Common myeloid progenitor, CD34-positive (primary cell): Measurements from ENCODE around the gene RAPGEF2.

Source experiments
- CTCF ChIA-PET: fragments of 350-600 bp; sonication (Branson Sonifier 250); formaldehyde crosslinking; loops from one replicate; lab custom pipeline; 2021; ENCODE audit warnings: antibody characterized with exemption; lab: Charles Lee
- POLR2A ChIA-PET: fragments of 350-600 bp; sonication (Branson Sonifier 250); formaldehyde crosslinking; loops from one replicate; lab custom pipeline; 2021; ENCODE audit warnings: antibody characterized with exemption; lab: Charles Lee
- DNase-seq, 3 donors: peaks; one replicate each; pipeline versions ENCODE4 v3.0.0 to v3.0.0-alpha.2; 2013
- H3K27ac ChIP-seq, 2 experiments: 1 replicate in 1 of 2; 2 replicates in 1 of 2; pipeline ENCODE4 v1.7.0; 2013; ENCODE audit warnings: inconsistent platforms in 2 of 2, low read length in 2 of 2, mild to moderate bottlenecking in 2 of 2, low read depth in 1 of 2, moderate library complexity in 1 of 2; ENCODE audit not compliant: severe bottlenecking in 2 of 2, insufficient read depth in 1 of 2, poor library complexity in 1 of 2
- H3K27me3 ChIP-seq, 5 experiments: replicated peaks in 2 of 5; 1 replicate in 3 of 5; 2 replicates in 2 of 5; pipeline versions ENCODE4 v1.6.1 to v1.7.0; 2013; ENCODE audit warnings: low read length in 4 of 5, mild to moderate bottlenecking in 2 of 5, moderate library complexity in 2 of 5, inconsistent platforms in 1 of 5; ENCODE audit not compliant: insufficient read depth in 5 of 5, control insufficient read depth in 4 of 5
- H3K36me3 ChIP-seq, 4 experiments: 1 replicate in 2 of 4; 2 replicates in 2 of 4; pipeline versions ENCODE4 v1.6.1 to v1.7.0; 2013; ENCODE audit warnings: low read length in 3 of 4, control low read depth in 1 of 4, mild to moderate bottlenecking in 1 of 4; ENCODE audit not compliant: control insufficient read depth in 4 of 4, insufficient read depth in 4 of 4
- H3K4me1 ChIP-seq, 4 experiments: 1 replicate in 3 of 4; 2 replicates in 1 of 4; pipeline versions ENCODE4 v1.6.1 to v1.7.1; 2013; ENCODE audit warnings: low read length in 3 of 4, mild to moderate bottlenecking in 3 of 4, control low read depth in 1 of 4, inconsistent platforms in 1 of 4, moderate library complexity in 1 of 4; ENCODE audit not compliant: control insufficient read depth in 4 of 4, insufficient read depth in 4 of 4; ENCODE audit errors: control extremely low read depth in 1 of 4
- H3K4me3 ChIP-seq, 7 experiments: 1 replicate in 4 of 7; 2 replicates in 3 of 7; pipeline versions ENCODE4 v1.5.1 to v1.7.0; 2013; ENCODE audit warnings: mild to moderate bottlenecking in 7 of 7, low read length in 6 of 7, moderate library complexity in 6 of 7, inconsistent platforms in 2 of 7, low read depth in 2 of 7, control low read depth in 1 of 7; ENCODE audit not compliant: insufficient read depth in 4 of 7, control insufficient read depth in 1 of 7; ENCODE audit errors: extremely low read depth in 1 of 7
- H3K9me3 ChIP-seq, 5 experiments: 1 replicate in 4 of 5; 2 replicates in 1 of 5; pipeline versions ENCODE4 v1.6.1 to v1.7.1; 2013; ENCODE audit warnings: low read length in 4 of 5, mild to moderate bottlenecking in 2 of 5, inconsistent platforms in 1 of 5, low read depth in 1 of 5, moderate library complexity in 1 of 5; ENCODE audit not compliant: control insufficient read depth in 4 of 5, insufficient read depth in 2 of 5; ENCODE audit errors: control extremely low read depth in 1 of 5
- WGBS: methylation state at CpG from one replicate; pipeline ENCODE4 v1.1.5; 2013; ENCODE audit not compliant: insufficient coverage; 5-methylcytosine and 5-hydroxymethylcytosine counted together

RAPGEF2 gene

DNA sequence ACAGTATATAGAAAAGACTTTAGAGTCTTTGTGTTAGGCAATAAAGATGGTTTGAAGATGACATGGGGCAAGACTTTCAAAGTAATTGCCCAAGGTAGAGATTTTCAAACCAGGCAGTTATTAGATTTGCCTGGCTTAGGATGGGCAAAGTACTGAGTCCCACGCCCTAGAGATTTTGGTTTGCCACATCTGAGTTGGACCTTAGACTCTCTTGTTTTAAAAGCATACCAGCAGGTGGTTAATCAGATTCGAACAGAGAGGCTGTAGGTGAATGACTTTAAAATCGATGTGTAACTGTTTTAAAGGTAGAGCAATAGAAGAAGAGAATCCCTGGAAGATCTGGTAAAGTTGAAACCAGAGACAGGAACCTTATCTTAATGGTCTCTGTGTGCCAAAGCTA lies 121.5 kb downstream of the RAPGEF2 start:
- Histone ChIP-seq H3K27me3 (no peaks in the 10 kb centered on the region), H3K4me3 (no peak overlapping the region), H3K36me3 (peaks cover 0 to 2% (median under 1%) of the 10 kb centered on the region in 4 experiments), H3K27ac (no peak overlapping the region), H3K4me1 (no peaks in the 10 kb centered on the region), H3K9me3 (no peaks in the 10 kb centered on the region)
- POLR2A ChIA-PET = no interaction called here
- CTCF ChIA-PET = interaction anchor here (0.7 kb wide), 1 partner anchor 362 kb away, joined by 3 read pairs; no protein-coding TSS in a partner anchor
- DNase-seq = no peak
- WGBS = 95% methylated on average over 3 of the region's 3 CpGs

- Histone ChIP-seq H3K9me3 (peaks cover 0 to 3% (median 0%) of the 10 kb centered on the region in 5 experiments), H3K36me3 (peaks cover 0 to 3% (median 1%) of the 10 kb centered on the region in 4 experiments), H3K27ac (no peak overlapping the region), H3K4me3 (no peak overlapping the region), H3K4me1 (no peaks in the 10 kb centered on the region), H3K27me3 (no peaks in the 10 kb centered on the region)
- POLR2A ChIA-PET = interaction anchor here (0.6 kb wide), 1 partner anchor 71 kb away, joined by 3 read pairs; no protein-coding TSS in a partner anchor
- CTCF ChIA-PET = interaction anchor here (0.5 to 1.1 kb wide), 5 partner anchors 9 to 71 kb away, joined by 3 to 4 read pairs (median 3); no protein-coding TSS in a partner anchor
- no peak for DNase-seq
- 80% methylated on average over 1 of the region's 3 CpGs for WGBS
Observed at GRCh38 chr4:159227378-159227777, 124.5 kb downstream of the RAPGEF2 start.

DNA sequence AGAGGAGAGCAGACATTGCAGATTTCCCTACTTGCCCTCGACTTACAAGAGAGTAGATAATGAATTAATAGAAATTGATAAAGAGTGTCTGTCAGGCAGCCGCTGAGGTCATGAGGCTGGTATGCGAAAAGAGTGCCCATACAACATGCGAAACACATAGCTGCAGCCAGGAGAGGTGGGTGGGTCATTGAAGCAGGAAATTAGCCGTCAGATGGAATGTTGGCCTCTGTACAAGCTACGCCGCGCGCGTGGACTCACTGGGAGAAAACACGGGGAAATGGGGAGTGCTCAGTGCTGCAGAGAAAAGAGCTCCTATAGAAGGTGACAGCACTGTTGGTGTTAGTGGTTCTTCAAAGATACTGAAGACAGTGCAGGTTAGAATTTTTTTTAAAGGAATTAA lies 125.1 kb downstream of the RAPGEF2 start:
- no peak overlapping the region for H3K27ac ChIP-seq
- ChIA-PET CTCF (interaction anchor here (0.5 to 1.1 kb wide), 6 partner anchors 10 to 388 kb away, joined by 3 to 4 read pairs (median 3); no protein-coding TSS in a partner anchor), POLR2A (no interaction called here)
- no peak for DNase-seq
- no peaks in the 10 kb centered on the region for H3K4me1 ChIP-seq
- no peak overlapping the region for H3K4me3 ChIP-seq
- H3K27me3 ChIP-seq = no peaks in the 10 kb centered on the region
- peaks cover 0 to 3% (median 0%) of the 10 kb centered on the region in 5 experiments for H3K9me3 ChIP-seq
- 91% methylated on average over 11 of the region's 11 CpGs for WGBS
- peaks cover 0 to 3% (median 2%) of the 10 kb centered on the region in 4 experiments for H3K36me3 ChIP-seq

DNA sequence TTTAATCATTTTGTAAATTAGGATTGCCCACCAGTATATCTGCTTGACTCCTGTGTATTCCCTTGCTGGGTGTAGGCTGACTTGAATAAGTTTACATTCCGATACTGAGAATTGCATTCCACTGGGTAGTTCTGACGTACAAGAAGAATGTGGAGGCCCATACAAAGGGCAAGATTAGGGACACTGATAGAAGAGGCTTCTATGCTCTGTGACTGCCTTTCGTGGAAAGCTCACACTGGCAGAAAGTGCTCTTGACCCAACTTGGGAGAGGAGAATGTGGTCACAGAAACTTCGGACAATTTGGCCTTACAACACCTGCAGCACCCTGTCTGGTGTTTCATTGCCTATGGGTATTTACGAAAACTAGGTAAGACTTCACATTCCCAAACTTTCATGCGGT lies 126.3 kb downstream of the RAPGEF2 start:
- H3K4me1 ChIP-seq = no peaks in the 10 kb centered on the region
- peaks cover 0 to 3% (median 0%) of the 10 kb centered on the region in 5 experiments for H3K9me3 ChIP-seq
- no peak for DNase-seq
- H3K27ac ChIP-seq = no peak overlapping the region
- H3K4me3 ChIP-seq = no peak overlapping the region
- H3K27me3 ChIP-seq = no peaks in the 10 kb centered on the region
- ChIA-PET CTCF (interaction anchor here (1.1 kb wide), 1 partner anchor 390 kb away, joined by 3 read pairs; no protein-coding TSS in a partner anchor), POLR2A (no interaction called here)
- H3K36me3 ChIP-seq = peaks cover 1 to 3% (median 2%) of the 10 kb centered on the region in 4 experiments
- WGBS = 93% methylated on average over 4 of the region's 6 CpGs

DNA sequence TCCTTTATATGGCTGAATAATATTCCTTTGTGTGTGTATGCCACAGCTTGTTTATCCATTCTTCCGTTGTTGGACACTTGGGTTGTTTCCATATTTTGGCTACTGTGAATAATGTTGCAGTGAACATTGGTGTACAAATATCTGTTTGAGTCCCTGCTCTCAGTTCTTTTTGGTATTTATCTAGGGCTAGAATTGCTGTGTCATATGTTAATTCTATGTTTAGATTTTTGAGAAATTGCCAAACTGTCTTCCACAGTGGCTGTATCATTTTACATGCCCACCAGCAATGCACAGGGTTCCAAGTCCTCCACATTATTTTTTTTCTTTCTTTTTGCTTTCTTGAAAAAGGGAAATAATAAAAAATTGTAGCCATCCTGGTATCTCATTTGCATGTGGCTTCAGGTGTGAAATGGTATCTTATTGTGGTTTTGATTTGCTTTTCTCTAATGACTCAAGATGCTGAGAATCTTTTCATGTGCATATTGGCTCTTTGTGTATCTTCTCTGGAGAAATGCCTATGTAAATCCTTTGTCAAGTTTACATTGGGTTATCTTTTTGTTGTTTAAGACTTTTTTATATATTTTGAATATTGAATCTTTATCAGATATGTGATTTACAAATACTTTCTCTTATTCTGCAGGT lies 129.7 kb downstream of the RAPGEF2 start:
- POLR2A ChIA-PET = no interaction called here
- WGBS = 100% methylated on average over 1 of the region's 1 CpG
- CTCF ChIA-PET = no interaction called here
- Histone ChIP-seq H3K4me3 (no peak overlapping the region), H3K4me1 (no peaks in the 10 kb centered on the region), H3K36me3 (peaks cover 2 to 3% (median 2%) of the 10 kb centered on the region in 4 experiments), H3K27me3 (no peaks in the 10 kb centered on the region), H3K9me3 (peaks cover 0 to 8% (median 0%) of the 10 kb centered on the region in 5 experiments), H3K27ac (no peak overlapping the region)
- DNase-seq = no peak

GRCh38 chr4:159235779-159236368 lies 133.0 kb downstream of the RAPGEF2 start:
- peaks cover 0 to 3% (median 2%) of the 10 kb centered on the region in 4 experiments for H3K36me3 ChIP-seq
- DNase-seq = no peak
- peaks cover 0 to 5% (median 2%) of the 10 kb centered on the region in 4 experiments for H3K4me1 ChIP-seq
- no peak overlapping the region for H3K4me3 ChIP-seq
- no peaks in the 10 kb centered on the region for H3K27me3 ChIP-seq
- H3K27ac ChIP-seq = no peak overlapping the region
- peaks cover 0 to 8% (median 0%) of the 10 kb centered on the region in 5 experiments for H3K9me3 ChIP-seq
- WGBS = no CpG with 5 or more reads among the region's 3 CpGs
- POLR2A ChIA-PET = no interaction called here
- CTCF ChIA-PET = interaction anchor here (1.5 kb wide), 1 partner anchor 16 kb away, joined by 7 read pairs; no protein-coding TSS in a partner anchor
